GM11168 (cell line): ENCODE measurements around the gene UBN1.

ENCODE experiments used
- in situ Hi-C: fragments of 300-500 bp; cut with MboI; formaldehyde crosslinking; loops from one replicate; pipeline ENCODE4 v1.12.0; 2022; ENCODE audit warnings: low sequenced_read_pairs; ENCODE audit not compliant: unreplicated experiment

Gene UBN1, protein sequence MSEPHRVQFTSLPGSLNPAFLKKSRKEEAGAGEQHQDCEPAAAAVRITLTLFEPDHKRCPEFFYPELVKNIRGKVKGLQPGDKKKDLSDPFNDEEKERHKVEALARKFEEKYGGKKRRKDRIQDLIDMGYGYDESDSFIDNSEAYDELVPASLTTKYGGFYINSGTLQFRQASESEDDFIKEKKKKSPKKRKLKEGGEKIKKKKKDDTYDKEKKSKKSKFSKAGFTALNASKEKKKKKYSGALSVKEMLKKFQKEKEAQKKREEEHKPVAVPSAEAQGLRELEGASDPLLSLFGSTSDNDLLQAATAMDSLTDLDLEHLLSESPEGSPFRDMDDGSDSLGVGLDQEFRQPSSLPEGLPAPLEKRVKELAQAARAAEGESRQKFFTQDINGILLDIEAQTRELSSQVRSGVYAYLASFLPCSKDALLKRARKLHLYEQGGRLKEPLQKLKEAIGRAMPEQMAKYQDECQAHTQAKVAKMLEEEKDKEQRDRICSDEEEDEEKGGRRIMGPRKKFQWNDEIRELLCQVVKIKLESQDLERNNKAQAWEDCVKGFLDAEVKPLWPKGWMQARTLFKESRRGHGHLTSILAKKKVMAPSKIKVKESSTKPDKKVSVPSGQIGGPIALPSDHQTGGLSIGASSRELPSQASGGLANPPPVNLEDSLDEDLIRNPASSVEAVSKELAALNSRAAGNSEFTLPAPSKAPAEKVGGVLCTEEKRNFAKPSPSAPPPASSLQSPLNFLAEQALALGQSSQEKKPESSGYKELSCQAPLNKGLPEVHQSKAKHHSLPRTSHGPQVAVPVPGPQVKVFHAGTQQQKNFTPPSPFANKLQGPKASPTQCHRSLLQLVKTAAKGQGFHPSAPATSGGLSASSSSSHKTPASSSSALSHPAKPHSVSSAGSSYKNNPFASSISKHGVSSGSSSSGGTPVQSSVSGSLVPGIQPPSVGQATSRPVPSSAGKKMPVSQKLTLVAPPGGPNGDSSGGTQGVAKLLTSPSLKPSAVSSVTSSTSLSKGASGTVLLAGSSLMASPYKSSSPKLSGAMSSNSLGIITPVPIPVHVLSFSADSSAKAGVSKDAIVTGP (N-terminal part only)

DNA sequence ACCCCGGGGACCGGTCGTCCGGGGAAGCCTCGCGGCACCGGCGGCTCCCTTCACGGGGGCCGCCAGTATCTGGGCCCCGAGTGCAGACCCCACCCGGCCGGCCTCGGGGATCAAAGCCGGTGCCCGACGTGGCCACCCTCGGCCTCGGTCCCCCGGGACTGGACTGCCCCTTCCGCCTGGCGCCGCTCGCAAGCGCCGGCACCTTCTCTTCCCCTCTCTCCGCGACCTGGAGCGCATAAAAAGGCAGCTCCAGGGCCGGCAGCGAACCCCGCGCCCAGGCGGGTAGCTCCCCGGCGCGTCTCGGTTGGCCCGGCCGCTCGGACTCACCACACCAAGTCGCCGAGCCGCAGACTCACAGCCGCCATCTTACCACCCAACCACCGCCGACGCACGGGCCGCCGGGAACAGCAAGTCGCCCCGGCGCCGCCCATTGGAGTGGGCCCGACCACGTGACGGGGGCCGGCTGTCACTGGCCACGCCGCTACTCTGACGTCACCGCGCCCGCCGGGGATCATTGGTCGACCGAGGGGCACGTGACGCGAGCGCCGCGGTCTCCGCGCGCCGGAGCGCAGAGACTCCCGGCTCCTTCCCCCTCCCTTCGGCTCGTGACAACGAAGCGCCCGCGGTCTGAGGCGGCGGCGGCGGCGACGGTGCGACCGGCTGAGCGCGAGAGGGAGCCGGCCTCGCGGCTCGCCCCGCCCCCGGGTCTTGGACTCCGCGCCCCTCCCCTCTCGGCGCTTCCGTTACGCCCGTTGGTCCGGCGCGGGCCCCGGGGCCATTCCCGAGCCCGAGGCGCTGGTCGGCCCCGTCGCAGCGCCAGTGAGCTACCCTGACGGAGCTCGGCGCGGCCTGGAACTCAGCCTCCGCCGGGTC lies at the start of gene UBN1, which contains the start of gene GLYR1:
TSS of gene UBN1 (plus strand) at position 581 of the 873 bp plus-strand sequence. CDS start 5,437 bp downstream, outside the sequence.
TSS of gene GLYR1 (minus strand) at position 388 of the 873 bp plus-strand sequence. CDS start at position 365, 23 bp downstream.
- in situ Hi-C loops, result no loop called here

DNA sequence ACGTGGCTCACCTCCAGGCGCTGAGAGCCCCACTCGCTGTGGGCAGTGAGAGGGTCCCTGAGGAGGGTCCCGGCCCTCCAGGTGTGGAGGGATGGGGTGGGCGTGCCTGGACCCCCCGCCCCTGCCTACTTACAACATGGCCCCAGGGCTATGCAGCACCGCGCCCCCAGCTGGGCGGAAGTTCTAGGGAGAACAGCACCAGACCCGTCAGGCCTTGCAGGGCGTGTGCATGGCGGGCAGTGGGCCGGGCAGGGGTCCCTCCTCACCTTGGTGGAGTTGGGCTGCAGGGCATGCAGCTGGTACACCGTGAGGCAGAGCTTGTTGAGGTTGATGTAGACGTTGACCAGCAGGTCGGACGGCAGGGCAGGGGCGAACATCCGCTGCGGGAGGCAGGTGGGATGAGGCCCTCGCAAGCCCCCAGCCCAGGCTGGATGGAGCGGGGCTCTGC lies 49.5 kb upstream of the UBN1 start:
- in situ Hi-C loops, result no loop called here

DNA sequence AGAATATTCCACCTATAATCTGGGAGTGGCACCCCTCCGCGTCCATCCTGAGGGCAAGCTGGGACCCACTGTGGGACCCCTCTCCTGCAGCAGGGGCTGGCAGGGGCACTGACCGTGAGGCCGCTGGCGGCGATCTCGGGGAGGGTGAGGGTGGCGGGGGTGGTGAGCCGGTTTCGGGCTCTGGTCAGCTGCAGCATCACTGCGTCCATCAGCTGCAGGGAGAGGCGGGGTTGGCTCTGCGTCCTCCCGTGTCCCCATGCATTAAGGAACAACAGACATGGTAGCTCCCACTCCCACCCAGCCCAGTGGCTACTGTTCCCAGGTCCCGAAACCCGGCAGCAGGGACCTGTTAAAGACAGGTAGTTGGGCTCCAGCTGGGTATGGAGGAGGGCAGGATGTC lies 48.8 kb upstream of the UBN1 start:
- in situ Hi-C loops, result no loop called here

DNA sequence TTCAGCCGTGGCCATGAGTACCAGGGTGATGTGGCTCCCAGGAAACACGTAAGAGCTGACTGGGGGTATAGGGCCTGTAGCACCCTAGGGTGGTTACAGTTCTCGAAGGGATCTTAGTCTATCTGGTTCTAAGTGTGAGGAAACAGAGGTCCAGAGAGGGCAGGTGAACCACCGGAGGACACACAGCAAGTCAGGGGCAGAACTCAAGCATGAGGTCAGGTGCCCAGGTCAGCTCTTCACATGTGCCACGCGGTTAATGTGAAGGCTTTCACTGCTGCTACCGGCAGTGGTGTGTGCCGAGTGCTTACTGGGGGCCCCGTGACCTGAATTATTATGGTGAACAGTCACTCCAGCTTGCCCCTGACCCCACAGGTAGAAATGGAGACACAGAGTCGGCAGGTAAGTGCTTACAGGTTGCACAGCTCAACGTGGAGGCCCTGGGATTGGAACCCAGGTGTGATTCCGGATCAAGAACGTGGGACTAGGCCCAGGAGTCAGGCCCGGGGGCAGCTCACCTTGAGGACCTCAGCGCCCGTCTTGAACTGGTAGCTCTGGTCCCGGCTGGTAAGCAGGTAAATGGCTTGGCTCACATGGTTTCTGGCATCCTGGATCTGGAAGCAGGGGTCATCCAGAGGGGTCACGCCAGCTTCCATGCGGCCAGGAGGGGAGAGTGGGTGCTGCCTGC lies 48.0 kb upstream of the UBN1 start:
- in situ Hi-C loops, result no loop called here

DNA sequence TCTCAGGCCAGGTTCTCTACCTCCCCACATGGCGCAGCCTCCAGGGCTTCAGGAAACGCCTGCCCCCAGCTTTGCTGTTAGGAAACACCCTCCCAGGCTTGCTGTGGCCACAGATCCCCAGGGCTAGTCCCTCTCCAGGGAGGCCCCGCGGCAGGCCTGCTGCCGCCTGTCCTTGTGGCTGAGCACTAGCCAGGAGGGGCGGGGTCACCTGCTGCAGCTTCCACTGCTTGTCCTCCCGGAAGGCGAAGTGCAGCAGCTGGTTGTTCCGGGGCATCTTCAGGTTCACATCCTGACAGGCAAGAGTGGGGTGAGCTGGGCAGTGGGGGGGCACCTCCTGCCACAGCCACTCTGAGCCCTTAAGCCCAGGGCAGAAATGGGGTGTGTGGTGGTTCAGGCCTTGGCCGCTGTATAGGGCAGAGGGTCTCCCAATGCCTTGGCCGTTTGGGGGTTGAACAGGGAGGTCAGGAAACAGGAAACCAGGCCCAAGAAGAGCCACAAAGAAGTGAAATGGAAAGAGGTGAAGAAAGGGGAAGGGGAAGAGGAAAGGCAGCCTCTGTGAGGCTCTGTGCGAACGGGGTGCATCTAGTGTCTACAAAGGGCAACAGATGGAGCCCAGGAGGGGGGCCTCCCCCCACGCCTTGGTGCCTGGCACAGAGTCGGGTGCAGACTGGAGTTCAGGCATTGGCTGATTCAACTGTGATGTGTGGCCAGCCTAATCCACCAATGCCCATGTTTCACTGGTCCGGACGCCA lies 46.8 kb upstream of the UBN1 start:
- in situ Hi-C loops, result no loop called here

DNA sequence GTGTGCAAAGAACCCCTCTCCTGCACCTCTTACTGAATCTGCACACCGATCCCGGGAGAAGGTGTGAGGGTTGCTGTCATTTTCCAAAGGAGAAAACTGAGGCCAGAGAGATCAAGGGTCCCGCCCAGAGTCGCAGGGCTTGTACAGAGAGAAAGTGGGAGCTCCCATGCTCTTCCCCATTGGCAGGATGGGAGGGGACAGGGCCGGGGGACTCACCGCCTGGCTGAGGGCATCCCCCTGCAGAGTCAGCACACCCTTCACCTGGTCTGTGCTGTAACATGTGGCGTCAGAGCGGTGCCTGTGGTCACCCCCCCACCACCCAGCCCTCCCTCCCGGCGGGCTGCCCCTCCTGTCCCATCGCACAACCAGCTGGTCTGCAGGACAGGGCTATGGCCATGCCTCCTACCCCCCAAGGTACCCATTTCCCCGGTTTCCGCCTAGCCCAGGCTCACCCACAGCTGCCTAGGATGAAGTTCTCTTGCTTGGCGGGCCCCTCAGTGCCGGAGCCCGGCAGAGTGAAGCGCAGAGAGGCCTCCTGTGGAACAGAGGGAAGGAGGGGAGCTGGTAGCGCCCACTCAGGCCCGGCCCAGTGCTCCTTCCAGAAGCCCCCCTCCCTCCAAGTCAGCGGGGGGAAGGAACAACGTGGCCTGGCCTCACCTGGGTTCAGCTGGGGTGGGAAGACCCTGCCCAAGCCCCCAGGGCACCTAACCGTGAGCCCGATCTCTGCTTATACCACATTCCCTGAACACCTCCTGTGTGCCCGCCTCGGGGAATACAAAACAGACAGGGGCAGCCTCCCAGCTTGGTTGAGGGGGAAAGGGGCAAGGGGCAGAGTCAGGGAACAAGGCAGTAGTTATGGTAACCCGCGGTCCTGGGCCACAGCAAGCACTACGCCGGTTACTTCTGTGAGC lies 46.0 kb upstream of the UBN1 start:
- in situ Hi-C loops, result no loop called here

DNA sequence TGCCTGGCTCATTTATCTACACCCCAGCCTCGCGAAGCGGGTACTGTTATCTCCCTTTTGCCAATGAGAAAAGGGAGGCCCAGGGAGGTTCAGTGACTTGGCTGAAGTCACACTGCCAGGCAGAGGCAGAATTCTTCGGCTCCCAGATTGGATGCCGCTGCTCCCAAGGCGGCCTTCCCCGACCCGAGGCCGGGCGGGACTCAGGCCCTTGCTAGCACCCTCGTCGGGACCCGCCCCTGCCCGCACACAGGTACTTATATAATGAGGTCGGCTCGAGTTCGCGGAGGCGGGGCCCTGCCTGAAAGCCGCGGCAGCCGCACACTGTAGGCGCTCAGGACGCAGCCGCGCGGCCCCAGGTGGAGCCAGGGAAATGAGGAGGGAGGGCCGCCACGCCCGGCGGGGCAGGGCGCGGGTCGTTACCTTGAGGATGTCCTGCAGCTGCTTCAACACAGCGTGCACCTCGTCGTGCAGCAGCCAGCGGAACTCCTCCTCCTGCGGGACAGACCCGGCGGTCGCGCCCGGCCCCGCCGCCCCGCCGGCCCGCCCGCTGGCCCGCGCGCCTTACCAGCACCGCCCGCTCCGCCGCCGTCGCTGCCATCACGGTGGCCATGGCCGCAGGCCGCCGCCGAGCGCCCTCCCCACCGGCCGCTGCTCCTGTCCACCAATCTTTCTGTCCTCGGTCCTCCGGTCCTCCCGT lies 45.2 kb upstream of the UBN1 start, which contains the start of gene ROGDI:
TSS of gene ROGDI (minus strand) at position 672 of the 697 bp plus-strand sequence. CDS start at position 610, 62 bp downstream.
- in situ Hi-C loops, result no loop called here

DNA sequence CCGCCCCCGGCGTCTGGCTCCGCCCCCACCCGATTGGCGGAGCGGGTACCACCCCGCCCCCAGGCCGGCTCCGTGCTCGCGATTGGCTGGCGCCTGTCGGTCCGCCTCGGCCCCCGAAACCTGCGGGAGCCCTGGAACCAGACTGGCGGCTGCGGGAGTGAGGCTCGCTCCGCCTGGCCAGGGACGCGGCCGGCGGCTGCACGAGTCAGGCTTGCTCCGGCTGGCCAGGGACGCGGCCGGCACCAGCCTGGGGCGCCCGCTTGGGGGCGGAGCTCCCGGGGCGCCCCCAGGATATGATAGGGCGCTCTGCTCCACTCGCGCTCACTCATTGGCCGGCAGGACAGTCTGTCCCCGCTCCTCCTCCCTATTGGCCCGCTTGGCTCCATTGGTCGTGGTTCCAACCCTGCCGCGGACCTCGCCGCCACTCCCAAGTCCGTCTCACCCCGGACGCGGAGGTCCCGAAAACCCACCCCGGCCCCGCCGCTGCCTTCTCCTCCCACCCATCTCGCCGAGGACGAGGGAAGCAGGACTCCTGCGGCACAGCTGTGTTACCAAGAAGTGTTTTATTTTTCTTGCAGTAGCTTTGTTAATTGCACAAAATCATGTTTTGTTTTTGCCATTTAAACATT lies 44.5 kb upstream of the UBN1 start:
- in situ Hi-C loops, result no loop called here

DNA sequence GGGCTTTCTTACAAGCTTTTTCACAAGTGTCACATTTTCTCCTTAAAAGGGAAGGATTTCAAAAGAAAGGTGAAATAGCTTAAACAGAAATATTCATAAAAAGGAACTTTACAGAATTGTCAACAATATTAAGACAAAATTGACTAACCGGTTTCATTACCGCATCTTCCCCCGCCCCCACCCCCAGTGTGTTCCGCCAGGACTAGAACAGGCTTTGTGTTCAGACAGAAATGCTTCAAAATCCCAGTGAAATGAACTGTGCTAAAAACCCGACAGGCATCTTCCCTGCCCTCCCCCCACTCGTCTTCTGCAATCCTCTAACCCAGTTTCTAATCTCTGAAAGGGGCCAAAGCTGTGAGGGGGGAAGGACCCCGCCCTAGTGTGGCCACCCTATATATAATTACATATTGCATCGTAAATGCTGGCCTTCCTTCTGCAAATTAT lies 43.9 kb upstream of the UBN1 start:
- in situ Hi-C loops, result no loop called here

DNA sequence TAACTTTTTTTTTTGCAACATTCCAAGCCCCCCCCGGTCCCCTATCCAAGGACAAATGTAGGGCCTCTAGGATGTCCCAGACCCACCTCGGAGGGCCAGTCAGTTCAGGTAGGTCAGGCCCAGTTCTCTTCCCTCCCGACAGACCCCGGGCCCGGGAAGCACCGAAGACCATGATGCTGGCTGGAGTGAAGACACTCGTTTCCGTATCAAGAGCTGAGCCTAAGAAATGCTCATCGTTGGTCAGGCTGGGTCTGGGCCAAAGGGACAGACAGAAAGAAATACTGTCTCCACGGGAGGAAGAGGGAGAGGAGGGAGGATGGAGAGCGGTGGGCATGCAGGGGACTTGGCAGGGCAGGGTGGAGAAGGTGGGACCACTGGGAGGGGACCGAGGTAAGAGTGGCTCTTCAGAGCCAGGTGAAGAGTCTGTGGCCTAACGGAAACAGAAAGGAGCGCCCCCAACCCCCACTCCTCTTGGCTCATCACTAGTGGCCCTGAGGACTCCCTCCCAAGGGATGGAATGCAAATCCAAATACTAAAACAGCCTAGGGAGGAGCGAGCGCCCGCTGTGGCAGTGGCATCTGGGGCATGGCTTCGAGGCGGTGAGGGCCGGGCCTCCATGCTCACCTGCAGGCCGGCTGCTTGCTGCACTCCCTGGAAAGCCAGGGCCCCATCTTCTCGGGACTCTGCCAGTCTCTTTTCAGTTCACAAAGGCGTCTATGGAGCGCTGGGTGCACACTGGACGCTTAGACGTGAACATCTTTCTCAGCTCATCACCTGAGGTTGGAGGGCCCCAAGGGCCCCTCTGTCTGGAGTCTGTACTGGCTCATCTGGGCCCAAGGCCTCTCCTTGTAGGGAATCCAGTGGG lies 43.2 kb upstream of the UBN1 start:
- in situ Hi-C loops, result no loop called here

DNA sequence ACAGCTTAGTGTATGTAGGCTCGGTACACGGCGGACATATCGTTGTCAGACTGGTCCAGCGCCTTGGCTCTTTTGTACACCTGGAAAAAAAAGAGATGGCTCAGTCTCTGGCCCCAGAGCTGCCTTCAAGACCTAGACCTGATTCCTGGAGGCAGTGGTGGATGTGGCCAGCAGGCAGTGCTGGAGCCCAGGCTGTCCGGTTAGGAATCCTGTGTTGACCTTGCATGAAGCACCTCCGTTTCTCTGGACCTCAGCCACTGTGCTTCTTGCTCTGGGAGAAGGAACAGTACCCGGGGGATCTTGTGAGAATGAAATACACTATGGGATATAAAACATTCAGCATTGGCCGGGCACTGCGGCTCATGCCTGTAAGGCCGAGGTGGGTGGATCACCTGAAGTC lies 42.0 kb upstream of the UBN1 start:
- in situ Hi-C loops, result no loop called here

DNA sequence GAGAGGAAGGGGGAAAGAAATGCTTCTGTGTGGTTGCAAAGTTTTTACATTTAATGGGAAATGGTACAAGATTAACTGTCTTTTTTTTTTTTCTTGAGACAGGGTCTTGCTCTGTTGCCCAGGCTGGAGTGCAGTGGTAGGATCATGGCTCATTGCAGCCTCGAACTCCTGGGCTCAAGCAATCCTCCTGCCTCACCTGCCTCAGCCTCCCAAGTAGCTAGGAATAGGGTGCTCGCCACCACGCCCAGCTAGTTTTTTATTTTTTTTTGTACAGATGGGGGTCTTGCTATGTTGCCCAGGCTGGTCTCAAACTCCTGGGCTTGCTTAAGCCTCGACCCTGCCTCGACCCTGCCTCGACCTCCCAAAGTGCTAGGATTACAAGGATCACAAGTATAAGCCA lies 41.0 kb upstream of the UBN1 start:
- in situ Hi-C loops, result no loop called here

DNA sequence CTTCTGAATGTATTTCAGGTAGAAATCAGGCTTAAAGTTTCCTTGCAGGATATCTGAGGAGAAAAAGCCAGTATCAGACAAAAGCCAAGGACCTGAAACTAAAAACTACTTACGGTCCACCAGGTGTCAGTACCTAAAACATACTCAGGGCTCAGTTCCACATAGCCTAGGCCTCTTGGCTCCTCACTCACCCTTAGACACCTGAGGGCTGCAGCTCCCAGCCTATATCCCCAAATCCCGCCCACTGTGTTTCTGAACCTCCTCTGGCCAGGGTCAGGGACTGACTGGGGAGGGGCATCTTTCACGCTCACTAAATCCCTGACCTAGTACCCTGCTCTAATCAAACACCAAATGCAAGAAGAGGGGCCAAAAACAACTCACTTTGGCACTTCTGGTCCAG lies 36.0 kb upstream of the UBN1 start:
- in situ Hi-C loops, result no loop called here

DNA sequence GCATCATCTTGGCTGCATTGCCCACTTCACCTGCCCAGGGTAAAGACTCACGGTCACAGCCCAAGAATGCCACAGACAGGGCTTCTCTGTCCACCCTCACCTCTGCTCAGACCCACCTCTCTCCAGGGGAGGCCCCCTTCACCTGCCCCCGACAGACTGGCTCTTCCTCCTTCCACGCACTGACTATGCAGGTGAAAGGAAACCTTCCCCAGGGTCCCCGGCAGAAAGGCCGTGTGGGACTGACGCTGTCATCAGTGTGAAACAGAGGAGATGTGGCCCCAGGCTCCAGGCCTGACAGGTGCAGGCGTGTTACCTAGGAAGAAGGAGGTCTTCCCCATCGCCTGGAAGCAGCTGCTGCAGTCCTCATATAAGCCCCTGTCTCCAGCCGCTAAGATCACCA lies 35.5 kb upstream of the UBN1 start:
- in situ Hi-C loops, result no loop called here

DNA sequence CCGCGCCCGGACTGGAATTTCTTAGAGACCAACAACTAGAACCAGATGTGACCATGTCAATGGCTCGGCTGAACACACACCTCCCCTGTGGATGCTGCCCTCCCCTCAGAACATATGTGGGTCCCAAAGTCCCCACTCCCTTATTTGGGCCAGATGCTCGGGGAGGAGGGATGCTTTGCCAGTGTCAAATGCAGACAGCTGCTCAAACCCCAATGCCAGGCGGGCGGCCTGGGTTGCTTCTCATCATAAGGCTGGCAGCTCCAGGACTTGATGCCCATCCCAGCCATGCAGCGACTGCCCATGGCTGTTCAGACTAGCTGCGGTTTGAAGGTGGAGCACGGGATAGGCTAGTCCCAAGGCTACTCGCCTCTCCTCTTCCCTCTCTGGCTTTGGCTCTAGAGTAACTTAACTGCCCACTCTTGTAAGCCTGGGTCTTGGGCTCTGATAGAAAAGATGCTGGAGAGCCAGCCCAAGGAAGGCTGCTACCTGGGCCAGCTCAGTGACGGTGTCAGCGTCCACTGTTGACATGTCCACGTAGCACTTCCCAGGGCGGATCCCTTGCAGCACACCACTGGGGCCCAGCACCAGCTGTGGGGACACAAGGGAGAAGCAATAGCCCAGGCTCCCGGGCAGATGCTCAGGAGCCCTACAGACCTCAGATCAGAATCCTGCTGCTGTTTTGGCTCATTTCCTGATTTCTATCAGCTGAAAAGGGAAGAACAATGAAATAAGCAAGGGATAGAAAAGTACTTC lies 33.9 kb upstream of the UBN1 start:
- in situ Hi-C loops, result no loop called here
